Hepatocyte (in vitro differentiated cells): ENCODE results near the gene PURA. TPM values are rescaled to one million over a fixed set of nuclear protein-coding genes. Genes with fewer than 3 reads are reported as not detected.

Source experiments
- DNase-seq: peaks from one replicate; pipeline ENCODE4 v3.0.0-alpha.2; 2016; ENCODE audit warnings: low spot score
- H2AFZ ChIP-seq: fragments of 200-600 bp; sonication (generic); 2 replicates; pipeline ENCODE4 v1.6.0; 2016; ENCODE audit warnings: antibody characterized with exemption, mild to moderate bottlenecking
- H3K27ac ChIP-seq: fragments of 200-600 bp; sonication (generic); 2 replicates; pipeline ENCODE4 v1.5.1; 2016; ENCODE audit warnings: mild to moderate bottlenecking
- H3K27me3 ChIP-seq: fragments of 200-600 bp; sonication (generic); 2 replicates; pipeline ENCODE4 v1.6.1; 2016
- H3K36me3 ChIP-seq: fragments of 200-600 bp; sonication (generic); replicated peaks from 2 replicates; pipeline ENCODE4 v1.5.1; 2016; ENCODE audit warnings: low read depth; ENCODE audit not compliant: insufficient read depth
- H3K4me1 ChIP-seq: fragments of 200-600 bp; sonication (generic); 2 replicates; pipeline ENCODE4 v1.5.1; 2016; ENCODE audit warnings: mild to moderate bottlenecking, moderate library complexity; ENCODE audit not compliant: insufficient read depth
- H3K4me2 ChIP-seq: fragments of 200-600 bp; sonication (generic); 2 replicates; pipeline ENCODE4 v1.6.0; 2016
- H3K4me3 ChIP-seq: fragments of 200-600 bp; sonication (generic); 2 replicates; pipeline ENCODE4 v1.5.1; 2016; ENCODE audit warnings: mild to moderate bottlenecking
- H3K79me2 ChIP-seq: fragments of 200-600 bp; sonication (generic); 2 replicates; pipeline ENCODE4 v1.6.0; 2017; ENCODE audit warnings: mild to moderate bottlenecking
- H3K9me2 ChIP-seq: fragments of 200-600 bp; sonication (generic); replicated peaks from 2 replicates; pipeline ENCODE4 v1.6.0; 2017; ENCODE audit warnings: mild to moderate bottlenecking; ENCODE audit not compliant: insufficient read depth
- H3K9me3 ChIP-seq: fragments of 200-600 bp; sonication (generic); 2 replicates; pipeline ENCODE4 v1.5.1; 2016; ENCODE audit warnings: low read depth, mild to moderate bottlenecking
- H4K20me1 ChIP-seq: fragments of 200-600 bp; sonication (generic); 2 replicates; pipeline ENCODE4 v1.6.0; 2016; ENCODE audit warnings: mild to moderate bottlenecking; ENCODE audit not compliant: insufficient read depth, poor library complexity, severe bottlenecking
- EZH2 ChIP-seq: fragments of 200-600 bp; sonication (generic); IDR thresholded peaks from 2 replicates; pipeline ENCODE4 v1.6.1; 2016; ENCODE audit warnings: antibody characterized with exemption, mild to moderate bottlenecking, borderline replicate concordance
- EZH2phosphoT487 ChIP-seq: fragments of 200-600 bp; sonication (generic); IDR thresholded peaks from one replicate; pipeline ENCODE4 v1.6.1; 2018; ENCODE audit warnings: antibody characterized with exemption, mild to moderate bottlenecking, low read depth, moderate library complexity; ENCODE audit not compliant: unreplicated experiment, severe bottlenecking
- WGBS: methylation state at CpG from one replicate; pipeline ENCODE4 v1.1.6; 2016; ENCODE audit warnings: low lambda C conversion rate; ENCODE audit errors: missing lambda C conversion rate; 5-methylcytosine and 5-hydroxymethylcytosine counted together
- polyA plus RNA-seq: library from polyadenylated mRNA; unstranded; fragments of >200 nt; fragmentation: Nextera tagmentation; extraction: Ambion mirVana; gene quantifications from 2 replicates; pipeline ENCODE4 v1.2.1, GENCODE V29; 2016
- total RNA-seq: library from RNA; depleted of rRNA; stranded (reverse); fragments of >200 nt; gene quantifications from 2 replicates; pipeline ENCODE4 v1.2.3, GENCODE V29; 2014
- TF ChIP-seq, protein P1 (sequence below): fragments of 200-600 bp; sonication (generic); IDR thresholded peaks from 2 replicates; pipeline ENCODE4 v1.5.1; 2016; ENCODE audit warnings: antibody characterized with exemption, mild to moderate bottlenecking; ENCODE audit not compliant: poor library complexity

PURA gene
- total and polyA plus RNA-seq, 2 experiments from 2014 or later: 7.4 to 13.8 TPM

DNA sequence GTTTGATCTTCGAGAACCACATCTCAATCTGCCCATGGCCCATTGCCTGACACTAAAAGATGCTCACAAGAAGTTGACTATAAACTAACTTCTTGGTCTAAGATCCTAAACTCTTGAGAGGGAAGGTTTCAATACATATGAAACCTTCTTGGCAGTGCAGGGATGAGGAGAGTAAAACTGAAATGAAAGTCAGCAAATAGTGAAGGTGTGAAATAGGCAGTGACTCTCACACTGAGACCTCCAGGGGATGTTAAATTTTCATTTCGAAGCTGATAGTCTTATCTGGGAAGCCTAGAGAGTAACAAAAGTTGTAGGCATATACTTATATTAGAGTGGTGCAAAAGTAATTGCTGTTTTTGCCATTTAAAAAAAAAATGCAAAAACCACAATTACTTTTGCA lies 60.1 kb downstream of the PURA start:
- WGBS: 80% methylated on average over 2 of the region's 2 CpGs
- H3K9me3 ChIP-seq: no peaks in the 10 kb centered on the region
- H3K9me2 ChIP-seq: no peaks in the 10 kb centered on the region
- H3K36me3 ChIP-seq: no peaks in the 10 kb centered on the region
- TF ChIP-seq EZH2phosphoT487: no peak
- TF ChIP-seq, protein P1, sequence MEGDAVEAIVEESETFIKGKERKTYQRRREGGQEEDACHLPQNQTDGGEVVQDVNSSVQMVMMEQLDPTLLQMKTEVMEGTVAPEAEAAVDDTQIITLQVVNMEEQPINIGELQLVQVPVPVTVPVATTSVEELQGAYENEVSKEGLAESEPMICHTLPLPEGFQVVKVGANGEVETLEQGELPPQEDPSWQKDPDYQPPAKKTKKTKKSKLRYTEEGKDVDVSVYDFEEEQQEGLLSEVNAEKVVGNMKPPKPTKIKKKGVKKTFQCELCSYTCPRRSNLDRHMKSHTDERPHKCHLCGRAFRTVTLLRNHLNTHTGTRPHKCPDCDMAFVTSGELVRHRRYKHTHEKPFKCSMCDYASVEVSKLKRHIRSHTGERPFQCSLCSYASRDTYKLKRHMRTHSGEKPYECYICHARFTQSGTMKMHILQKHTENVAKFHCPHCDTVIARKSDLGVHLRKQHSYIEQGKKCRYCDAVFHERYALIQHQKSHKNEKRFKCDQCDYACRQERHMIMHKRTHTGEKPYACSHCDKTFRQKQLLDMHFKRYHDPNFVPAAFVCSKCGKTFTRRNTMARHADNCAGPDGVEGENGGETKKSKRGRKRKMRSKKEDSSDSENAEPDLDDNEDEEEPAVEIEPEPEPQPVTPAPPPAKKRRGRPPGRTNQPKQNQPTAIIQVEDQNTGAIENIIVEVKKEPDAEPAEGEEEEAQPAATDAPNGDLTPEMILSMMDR: no peak
- TF ChIP-seq EZH2: no peak
- H3K4me2 ChIP-seq: peak overlapping the region; percentile 83
- peak overlapping the region; percentile 88 for H3K27ac ChIP-seq
- H3K79me2 ChIP-seq: peaks cover 26% of the 10 kb centered on the region
- peaks cover 8% of the 10 kb centered on the region for H3K4me1 ChIP-seq
- H3K4me3 ChIP-seq: no peak overlapping the region
- no peak overlapping the region for H2AFZ ChIP-seq
- no peaks in the 10 kb centered on the region for H3K27me3 ChIP-seq
- no peak for DNase-seq
- no peaks in the 10 kb centered on the region for H4K20me1 ChIP-seq

DNA sequence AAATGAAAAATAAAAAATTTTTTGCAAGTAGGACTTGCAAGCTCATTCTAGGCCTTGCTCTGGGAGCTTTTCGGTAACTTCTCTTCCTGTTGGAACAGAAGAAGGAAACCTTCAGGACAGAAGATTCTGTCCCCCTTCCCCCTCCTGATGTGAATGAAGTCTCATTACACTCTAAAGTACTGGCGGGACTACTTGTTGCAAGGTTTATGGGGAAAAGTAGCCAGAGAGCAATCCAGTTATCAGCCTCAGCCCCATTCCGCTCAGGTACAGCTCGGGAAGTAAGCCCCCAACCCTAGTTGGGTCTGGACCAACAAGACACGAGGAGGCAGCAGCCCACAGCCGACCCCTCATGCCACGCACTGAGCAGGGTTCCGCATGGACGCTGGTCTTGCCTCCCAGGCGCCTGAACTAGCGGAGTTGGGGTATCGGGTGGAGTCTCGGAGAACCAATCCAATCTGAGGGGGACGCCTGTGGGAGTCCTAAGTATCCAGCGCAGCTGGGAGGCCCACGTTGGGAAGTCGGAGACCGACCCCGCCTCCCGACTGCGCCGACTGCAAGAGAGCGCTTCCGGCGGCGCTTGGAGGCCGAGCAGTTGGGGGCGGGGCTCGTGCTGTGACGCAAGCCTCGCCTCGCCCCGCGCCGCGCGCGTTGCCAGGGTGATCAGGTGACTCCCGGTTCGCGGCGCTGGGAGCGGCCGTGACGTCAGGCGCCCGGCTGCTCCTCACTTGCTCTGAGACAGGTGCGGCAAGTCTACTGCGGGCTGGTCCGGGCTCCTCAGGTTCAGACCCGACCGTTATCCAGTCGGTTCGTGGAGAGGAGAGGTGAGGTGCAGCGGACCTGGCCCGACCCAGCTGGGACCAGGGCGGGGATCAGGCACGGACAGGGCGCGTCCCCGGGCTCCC lies 60.8 kb downstream of the PURA start, which contains the start of gene CYSTM1:
CYSTM1 (plus strand) TSS at position 724 of the 902 bp plus-strand sequence. CDS start 19,278 bp downstream, outside the sequence.
- no peaks in the 10 kb centered on the region for H4K20me1 ChIP-seq
- 3% methylated on average over 59 of the region's 61 CpGs for WGBS
- peak within 1 kb of the TSS; percentile 68 for H3K4me3 ChIP-seq
- TF ChIP-seq, protein P1: no peak
- TF ChIP-seq EZH2 (no peak), EZH2phosphoT487 (no peak)
- peak; percentile 100 for DNase-seq
- H3K36me3 ChIP-seq: no peaks in the 10 kb centered on the region
- H3K4me2 ChIP-seq: peak within 1 kb of the TSS; percentile 83
- peak within 1 kb of the TSS; percentile 66 for H2AFZ ChIP-seq
- H3K4me1 ChIP-seq: peaks cover 8% of the 10 kb centered on the region
- H3K79me2 ChIP-seq: peaks cover 28% of the 10 kb centered on the region
- no peaks in the 10 kb centered on the region for H3K9me2 ChIP-seq
- no peaks in the 10 kb centered on the region for H3K27me3 ChIP-seq
- H3K9me3 ChIP-seq: no peaks in the 10 kb centered on the region
- peak within 1 kb of the TSS; percentile 97 for H3K27ac ChIP-seq

Other genes starting within 250 kb of the PURA start
- gene NRG2, start 70.8 kb upstream of the PURA start, total RNA-seq: 0.20 and 1.4 TPM in 2 replicates
- gene NRG2, start 70.8 kb upstream of the PURA start, polyA plus RNA-seq: 1.5 and 1.8 TPM in 2 replicates
- 4.4 and 7.2 TPM in 2 replicates for gene IGIP, start 11.8 kb downstream of the PURA start, total RNA-seq
- gene IGIP, start 11.8 kb downstream of the PURA start, polyA plus RNA-seq: 0.50 and 0.89 TPM in 2 replicates
- 111 and 120 TPM in 2 replicates for gene CYSTM1, start 61.1 kb downstream of the PURA start, total RNA-seq
- 196 and 262 TPM in 2 replicates for gene CYSTM1, start 61.1 kb downstream of the PURA start, polyA plus RNA-seq
- 84.1 and 86.1 TPM in 2 replicates for gene PFDN1, start 189.0 kb downstream of the PURA start, total RNA-seq
- 97.6 and 98.0 TPM in 2 replicates for gene PFDN1, start 189.0 kb downstream of the PURA start, polyA plus RNA-seq
- 7.2 and 8.3 TPM in 2 replicates for gene HBEGF, start 232.5 kb downstream of the PURA start, total RNA-seq
- 6.7 and 7.9 TPM in 2 replicates for gene HBEGF, start 232.5 kb downstream of the PURA start, polyA plus RNA-seq
- gene SLC4A9, start 246.1 kb downstream of the PURA start, total RNA-seq: 0.07 TPM in 1 of 2 replicates, not detected in the other
- gene SLC4A9, start 246.1 kb downstream of the PURA start, polyA plus RNA-seq: 0.53 and 1.1 TPM in 2 replicates